ENCODE data around the gene TEX13D. TPM values are rescaled to one million over a fixed set of nuclear protein-coding genes. Genes with fewer than 3 reads are reported as not detected.

The TEX13D gene
- total and polyA plus RNA-seq, 2 donors (not counting 3 experiments of a cell fraction or from before 2014, with no cell fraction given) = not detected

GRCh38 chrX:124337916-124338315 is 5.5 kb downstream of the TEX13D start:
- POLR2A ChIA-PET = no interaction called here
- intact Hi-C loops (cut with micrococcal nuclease) = no loop called here
- H3K36me3 ChIP-seq (ENCODE audit: control insufficient read depth in 2 of 2, extremely low read depth in 1 of 2, insufficient read depth in 2 of 2, low read length in 2 of 2) = no peaks in the 10 kb centered on the region
- FAIRE-seq = no peak
- H3K4me3 ChIP-seq (replicated peaks in 1 of 3; ENCODE audit: insufficient read depth in 1 of 3, low read depth in 1 of 3, low read length in 3 of 3) = no peak overlapping the region
- no peak overlapping the region for H3K4me2 ChIP-seq (ENCODE audit: insufficient read depth, low read length)
- no peak overlapping the region for H2AFZ ChIP-seq (ENCODE audit: low read depth, low read length)
- no peak overlapping the region for H3K9ac ChIP-seq (replicated peaks; ENCODE audit: extremely low read depth, insufficient read depth, low read length)
- CTCF ChIA-PET = no interaction called here
- no peak for DNase-seq (ENCODE audit: low read depth, low spot score)
- H3K27ac ChIP-seq (ENCODE audit: insufficient read depth, low read depth, low read length) = no peak overlapping the region
- no peaks in the 10 kb centered on the region for H3K9me3 ChIP-seq (replicated peaks; ENCODE audit: control insufficient read depth, insufficient read depth, low read length)
- H3K4me1 ChIP-seq (ENCODE audit: control insufficient read depth, extremely low read depth, insufficient read depth, low read length) = no peaks in the 10 kb centered on the region
- no peaks in the 10 kb centered on the region for H3K9me1 ChIP-seq (replicated peaks; ENCODE audit: control insufficient read depth, extremely low read depth, insufficient read depth, low read length)
- dilution Hi-C loops (cut with MboI; ENCODE audit: extremely low pct_ligation_motif_present, low sequenced_read_pairs) = no loop called here
- TF ChIP-seq POLR2A (IDR thresholded peaks at IDR 0.05; ENCODE audit: low read depth, low read length) (no peak), EZH2 (IDR thresholded peaks at IDR 0.05; ENCODE audit: borderline replicate concordance, low read depth, low read length, severe bottlenecking) (no peak), POLR2AphosphoS5 (IDR thresholded peaks at IDR 0.05; ENCODE audit: insufficient read depth, low read depth, low read length) (no peak), FOS (IDR thresholded peaks at IDR 0.05; ENCODE audit: borderline replicate concordance, insufficient read depth, low read length) (no peak), GATA2 (IDR thresholded peaks at IDR 0.05; ENCODE audit: insufficient read depth, insufficient read length, low read depth, low read length) (no peak), MYC (IDR thresholded peaks at IDR 0.05; ENCODE audit: low read depth, low read length) (no peak), JUN (IDR thresholded peaks at IDR 0.05; ENCODE audit: borderline replicate concordance, insufficient read depth, insufficient read length, low read depth) (no peak), MAX (IDR thresholded peaks at IDR 0.05; ENCODE audit: insufficient read depth, insufficient read length) (no peak), CTCF (IDR thresholded peaks at IDR 0.05; ENCODE audit: extremely low read depth in 1 of 2, insufficient read depth in 1 of 2, low read depth in 1 of 2, low read length in 2 of 2) (no peak)
- no peaks in the 10 kb centered on the region for H4K20me1 ChIP-seq (replicated peaks; ENCODE audit: control insufficient read depth, extremely low read depth, insufficient read depth, low read length)
- BruUV-seq (replicated peaks) = no TSS peak
- no peaks in the 10 kb centered on the region for H3K79me2 ChIP-seq (ENCODE audit: control insufficient read depth, insufficient read depth, low read length)
- H3K27me3 ChIP-seq (ENCODE audit: control insufficient read depth in 2 of 2, insufficient read depth in 2 of 2, low read length in 2 of 2) = no peaks in the 10 kb centered on the region
